RWPE2 (cell line): ENCODE measurements around the gene IRGQ.

Experiments
- ATAC-seq: fragments of 200-7000 bp; cut with Tn5 transposase; 3 replicates; pipeline ENCODE4 v1.9.1; 2021; ENCODE audit warnings: low read depth
- DNase-seq: peaks from one replicate; pipeline ENCODE4 v3.0.0-alpha.2; 2020; ENCODE audit warnings: low spot score
- H3K27ac ChIP-seq: fragments of 450-650 bp; 2 replicates; pipeline ENCODE4 v1.5.1; 2017; ENCODE audit warnings: mild to moderate bottlenecking; ENCODE audit not compliant: poor library complexity, severe bottlenecking
- H3K27me3 ChIP-seq: fragments of 250-450 bp; sonication (Bioruptor Pico); 2 replicates; pipeline ENCODE4 v1.5.1; 2021; ENCODE audit warnings: mild to moderate bottlenecking, moderate library complexity; ENCODE audit not compliant: insufficient read depth, poor library complexity, severe bottlenecking
- H3K36me3 ChIP-seq: fragments of 250-450 bp; sonication (Bioruptor Pico); 2 replicates; pipeline ENCODE4 v1.5.1; 2020; ENCODE audit warnings: low read depth, mild to moderate bottlenecking, moderate library complexity
- H3K4me1 ChIP-seq: fragments of 250-450 bp; sonication (Bioruptor Pico); 2 replicates; pipeline ENCODE4 v1.5.1; 2021; ENCODE audit warnings: mild to moderate bottlenecking, moderate library complexity; ENCODE audit not compliant: insufficient read depth, poor library complexity, severe bottlenecking
- H3K4me3 ChIP-seq: fragments of 250-450 bp; sonication (Bioruptor Pico); 2 replicates; pipeline ENCODE4 v1.5.1; 2021; ENCODE audit warnings: mild to moderate bottlenecking, moderate library complexity; ENCODE audit not compliant: severe bottlenecking
- H3K9me3 ChIP-seq: fragments of 250-450 bp; sonication (Bioruptor Pico); 2 replicates; pipeline ENCODE4 v1.5.1; 2021; ENCODE audit warnings: mild to moderate bottlenecking, moderate library complexity; ENCODE audit not compliant: severe bottlenecking
- CTCF ChIP-seq: fragments of 450-650 bp; IDR thresholded peaks from one replicate; pipeline ENCODE4 v1.5.1; 2017; ENCODE audit warnings: mild to moderate bottlenecking, moderate library complexity; ENCODE audit not compliant: poor library complexity, severe bottlenecking

IRGQ gene

GRCh38 chr19:43624933-43625332 lies 29.0 kb upstream of the IRGQ start:
- DNase-seq, result no peak
- H3K9me3 ChIP-seq, result no peaks in the 10 kb centered on the region
- no peak for ATAC-seq
- H3K4me3 ChIP-seq, result no peak overlapping the region
- H3K27ac ChIP-seq, result no peak overlapping the region
- no peak for TF ChIP-seq CTCF
- no peaks in the 10 kb centered on the region for H3K27me3 ChIP-seq
- H3K36me3 ChIP-seq, result no peaks in the 10 kb centered on the region
- no peaks in the 10 kb centered on the region for H3K4me1 ChIP-seq

GRCh38 chr19:43623889-43624670 lies 28.1 kb upstream of the IRGQ start:
- no peak for TF ChIP-seq CTCF
- H3K27ac ChIP-seq, result no peak overlapping the region
- H3K36me3 ChIP-seq, result no peaks in the 10 kb centered on the region
- H3K4me1 ChIP-seq, result no peaks in the 10 kb centered on the region
- ATAC-seq (no peak), DNase-seq (no peak)
- H3K4me3 ChIP-seq, result no peak overlapping the region
- H3K27me3 ChIP-seq, result no peaks in the 10 kb centered on the region
- no peaks in the 10 kb centered on the region for H3K9me3 ChIP-seq

GRCh38 chr19:43622956-43623355 lies 27.0 kb upstream of the IRGQ start:
- no peak for TF ChIP-seq CTCF
- Histone ChIP-seq H3K9me3 (no peaks in the 10 kb centered on the region), H3K4me1 (no peaks in the 10 kb centered on the region), H3K36me3 (no peaks in the 10 kb centered on the region), H3K4me3 (no peak overlapping the region), H3K27me3 (no peaks in the 10 kb centered on the region), H3K27ac (no peak overlapping the region)
- ATAC-seq, result no peak
- DNase-seq, result no peak

GRCh38 chr19:43622070-43622469 lies 26.1 kb upstream of the IRGQ start:
- no peak for ATAC-seq
- Histone ChIP-seq H3K9me3 (no peaks in the 10 kb centered on the region), H3K4me3 (no peak overlapping the region), H3K4me1 (no peaks in the 10 kb centered on the region), H3K36me3 (no peaks in the 10 kb centered on the region), H3K27me3 (no peaks in the 10 kb centered on the region), H3K27ac (no peak overlapping the region)
- TF ChIP-seq CTCF, result no peak
- no peak for DNase-seq
